ENCODE data around the gene ARHGAP29.

ARHGAP29 gene

GRCh38 chr1:94283462-94283861, 46.1 kb upstream of the ARHGAP29 start:
- Mint-ChIP-seq H3K27me3 (ENCODE audit: low read depth, poor library complexity) (no peaks in the 10 kb centered on the region), H3K4me3 (no peak overlapping the region), H3K36me3 (ENCODE audit: low read depth) (no peaks in the 10 kb centered on the region), H3K4me1 (no peaks in the 10 kb centered on the region), H3K9me3 (no peaks in the 10 kb centered on the region), H3K27ac (no peak overlapping the region)
- DNase-seq, result no peak
- no peak for TF ChIP-seq CTCF (IDR thresholded peaks at IDR 0.05)

GRCh38 chr1:94282143-94282711, 44.8 kb upstream of the ARHGAP29 start:
- Mint-ChIP-seq H3K4me1 (no peaks in the 10 kb centered on the region), H3K9me3 (no peaks in the 10 kb centered on the region), H3K27ac (no peak overlapping the region), H3K4me3 (no peak overlapping the region), H3K27me3 (ENCODE audit: low read depth, poor library complexity) (no peaks in the 10 kb centered on the region), H3K36me3 (ENCODE audit: low read depth) (no peaks in the 10 kb centered on the region)
- no peak for TF ChIP-seq CTCF (IDR thresholded peaks at IDR 0.05)
- no peak for DNase-seq

GRCh38 chr1:94281361-94282142, 44.2 kb upstream of the ARHGAP29 start:
- Mint-ChIP-seq H3K4me1 (no peaks in the 10 kb centered on the region), H3K36me3 (ENCODE audit: low read depth) (no peaks in the 10 kb centered on the region), H3K27me3 (ENCODE audit: low read depth, poor library complexity) (no peaks in the 10 kb centered on the region), H3K9me3 (no peaks in the 10 kb centered on the region), H3K4me3 (no peak overlapping the region), H3K27ac (no peak overlapping the region)
- no peak for TF ChIP-seq CTCF (IDR thresholded peaks at IDR 0.05)
- DNase-seq, result no peak

- Mint-ChIP-seq H3K27me3 (ENCODE audit: low read depth, poor library complexity) (no peaks in the 10 kb centered on the region), H3K36me3 (ENCODE audit: low read depth) (no peaks in the 10 kb centered on the region), H3K27ac (no peak overlapping the region), H3K4me1 (no peaks in the 10 kb centered on the region), H3K4me3 (no peak overlapping the region), H3K9me3 (no peaks in the 10 kb centered on the region)
- no peak for TF ChIP-seq CTCF (IDR thresholded peaks at IDR 0.05)
- no peak for DNase-seq
These were observed 43.2 kb upstream of the ARHGAP29 start for GRCh38 chr1:94280541-94280940.

- H3K4me1 Mint-ChIP-seq, result no peaks in the 10 kb centered on the region
- no peaks in the 10 kb centered on the region for H3K36me3 Mint-ChIP-seq (ENCODE audit: low read depth)
- TF ChIP-seq CTCF (IDR thresholded peaks at IDR 0.05), result no peak
- no peaks in the 10 kb centered on the region for H3K27me3 Mint-ChIP-seq (ENCODE audit: low read depth, poor library complexity)
- H3K4me3 Mint-ChIP-seq, result no peak overlapping the region
- DNase-seq, result no peak
- no peaks in the 10 kb centered on the region for H3K9me3 Mint-ChIP-seq
- H3K27ac Mint-ChIP-seq, result no peak overlapping the region
These were observed 42.1 kb upstream of the ARHGAP29 start for GRCh38 chr1:94279462-94279861.

- no peaks in the 10 kb centered on the region for H3K27me3 Mint-ChIP-seq (ENCODE audit: low read depth, poor library complexity)
- no peak for TF ChIP-seq CTCF (IDR thresholded peaks at IDR 0.05)
- no peak overlapping the region for H3K4me3 Mint-ChIP-seq
- no peaks in the 10 kb centered on the region for H3K4me1 Mint-ChIP-seq
- no peak for DNase-seq
- H3K9me3 Mint-ChIP-seq, result no peaks in the 10 kb centered on the region
- H3K36me3 Mint-ChIP-seq (ENCODE audit: low read depth), result no peaks in the 10 kb centered on the region
- H3K27ac Mint-ChIP-seq, result no peak overlapping the region
These were observed 41.7 kb upstream of the ARHGAP29 start for GRCh38 chr1:94279038-94279437.
